Hepatic stellate cell (primary cell): ENCODE measurements around the gene ZNF771.
A peak's percentile ranks its signal among the peaks of the same experiment; 100 is the strongest.
"Not testable (repeated sequence)": the region's sequence is repeated elsewhere in the genome, so short reads cannot be mapped to it uniquely, and the experiment has no call there.

Source experiments
- DNase-seq: peaks from one replicate; pipeline ENCODE4 v3.0.0; 2011; ENCODE audit warnings: low spot score

The ZNF771 gene

DNA sequence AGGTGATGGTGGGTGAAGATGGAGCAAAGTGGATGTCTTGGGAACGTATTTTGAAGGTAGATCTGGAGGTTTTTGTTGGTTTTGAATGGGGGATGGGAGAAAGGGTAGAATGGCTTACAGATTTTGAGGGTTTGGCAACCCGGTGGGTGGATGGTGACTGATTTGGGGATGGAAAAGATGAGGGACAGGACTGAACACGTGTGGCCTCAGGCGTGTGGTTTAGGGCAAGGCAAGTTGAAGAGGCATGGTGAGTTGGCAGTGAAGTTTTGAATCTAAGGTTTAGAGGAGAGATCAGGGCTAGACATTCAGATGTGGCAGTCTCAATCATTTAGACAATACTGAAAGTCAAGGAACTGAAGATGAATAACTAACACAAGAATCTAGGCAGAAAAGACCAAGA, 27.4 kb downstream of the ZNF771 start:
- DNase-seq, result no peak

DNA sequence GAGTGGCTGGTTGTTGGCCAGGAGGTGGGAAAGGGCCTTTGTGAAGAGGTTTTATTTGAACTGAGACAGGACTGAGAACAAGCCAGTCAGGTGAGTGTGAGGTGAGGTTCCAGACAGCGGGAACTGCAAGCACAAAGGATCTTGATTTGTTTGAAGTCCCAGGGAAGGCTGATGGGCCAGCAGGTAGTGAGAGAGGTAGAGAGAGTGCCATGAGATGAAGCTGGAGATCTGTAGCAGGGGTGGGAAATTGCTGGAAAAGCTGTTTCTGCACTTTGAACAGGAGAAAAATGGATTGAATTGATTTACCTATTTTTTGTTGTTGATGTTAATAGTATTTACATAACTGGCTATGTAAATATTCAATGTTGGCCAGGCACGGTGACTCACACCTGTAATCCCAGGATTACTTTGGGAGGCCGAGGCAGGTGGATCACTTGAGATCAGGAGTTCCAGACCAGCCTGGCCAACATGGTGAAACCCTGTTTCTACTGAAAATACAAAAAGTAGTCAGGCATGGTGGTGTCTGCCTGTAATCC, 30.2 kb downstream of the ZNF771 start:
- no peak for DNase-seq

DNA sequence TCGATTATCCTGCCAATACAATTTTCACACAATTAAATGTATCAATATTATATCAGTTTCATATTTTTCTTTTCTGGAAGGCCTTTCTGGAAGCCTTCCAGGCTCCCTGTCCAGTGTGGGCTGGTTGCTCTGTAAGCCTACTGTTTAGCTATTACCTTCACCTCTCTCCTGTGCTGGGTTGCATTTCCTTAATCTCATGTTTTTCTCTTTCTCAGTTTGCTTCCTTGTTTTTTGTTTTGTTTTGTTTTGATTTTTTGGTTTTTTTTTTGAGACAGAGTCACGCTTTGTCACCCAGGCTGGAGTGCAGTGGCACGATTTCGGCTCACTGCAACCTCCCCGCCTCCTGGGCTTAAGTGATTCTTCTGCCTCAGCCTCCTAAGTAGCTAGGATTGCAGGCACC, 31.4 kb downstream of the ZNF771 start:
- no peak for DNase-seq

DNA sequence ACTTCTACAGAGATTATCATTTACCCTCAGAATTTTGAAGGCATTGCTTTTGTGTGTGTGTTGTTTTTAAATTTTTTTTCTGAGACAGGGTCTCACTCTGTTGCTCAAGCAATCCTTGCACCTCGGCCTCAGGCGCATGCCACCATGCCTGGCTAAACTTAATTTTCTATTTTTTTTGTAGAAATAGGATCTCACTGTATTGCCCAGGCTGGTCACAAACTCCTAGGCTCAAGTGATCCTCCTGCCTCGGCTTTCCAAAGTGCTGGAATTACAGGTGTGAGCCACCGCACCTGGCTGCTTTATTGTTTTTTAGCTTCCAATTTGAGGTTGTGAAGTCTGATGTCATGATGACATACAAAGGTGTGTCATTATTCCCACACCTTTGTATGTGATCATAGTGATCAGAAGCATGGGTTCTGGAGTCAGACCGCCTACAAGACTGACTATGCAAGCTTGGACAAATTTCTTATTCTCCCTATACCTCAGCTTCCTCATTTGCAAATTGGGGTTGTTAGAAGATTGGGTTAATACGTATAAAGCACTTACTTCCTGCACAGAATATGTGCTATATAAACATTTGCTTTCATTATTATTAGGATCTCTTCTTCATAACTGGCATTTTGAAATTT, 32.4 kb downstream of the ZNF771 start:
- DNase-seq, result no peak

DNA sequence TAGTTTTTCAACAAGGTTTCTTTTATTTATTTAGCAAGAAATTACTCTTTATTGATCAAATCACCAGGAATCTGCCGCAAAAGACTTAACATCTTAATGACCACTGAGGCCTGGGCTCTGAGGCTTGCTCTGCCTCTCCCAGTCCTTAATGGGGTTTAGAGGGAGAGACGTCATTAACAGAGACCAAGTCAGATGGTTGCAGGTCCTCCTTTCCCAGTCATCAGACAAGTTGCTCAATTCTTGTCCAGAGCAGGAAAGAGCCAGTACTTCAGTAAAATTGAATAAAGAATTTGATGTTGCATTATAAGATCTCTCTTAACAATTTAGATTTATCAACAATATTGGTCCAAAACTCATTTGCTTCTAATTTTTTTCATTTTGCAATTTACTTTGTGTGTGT, 36.2 kb downstream of the ZNF771 start:
- no peak for DNase-seq

DNA sequence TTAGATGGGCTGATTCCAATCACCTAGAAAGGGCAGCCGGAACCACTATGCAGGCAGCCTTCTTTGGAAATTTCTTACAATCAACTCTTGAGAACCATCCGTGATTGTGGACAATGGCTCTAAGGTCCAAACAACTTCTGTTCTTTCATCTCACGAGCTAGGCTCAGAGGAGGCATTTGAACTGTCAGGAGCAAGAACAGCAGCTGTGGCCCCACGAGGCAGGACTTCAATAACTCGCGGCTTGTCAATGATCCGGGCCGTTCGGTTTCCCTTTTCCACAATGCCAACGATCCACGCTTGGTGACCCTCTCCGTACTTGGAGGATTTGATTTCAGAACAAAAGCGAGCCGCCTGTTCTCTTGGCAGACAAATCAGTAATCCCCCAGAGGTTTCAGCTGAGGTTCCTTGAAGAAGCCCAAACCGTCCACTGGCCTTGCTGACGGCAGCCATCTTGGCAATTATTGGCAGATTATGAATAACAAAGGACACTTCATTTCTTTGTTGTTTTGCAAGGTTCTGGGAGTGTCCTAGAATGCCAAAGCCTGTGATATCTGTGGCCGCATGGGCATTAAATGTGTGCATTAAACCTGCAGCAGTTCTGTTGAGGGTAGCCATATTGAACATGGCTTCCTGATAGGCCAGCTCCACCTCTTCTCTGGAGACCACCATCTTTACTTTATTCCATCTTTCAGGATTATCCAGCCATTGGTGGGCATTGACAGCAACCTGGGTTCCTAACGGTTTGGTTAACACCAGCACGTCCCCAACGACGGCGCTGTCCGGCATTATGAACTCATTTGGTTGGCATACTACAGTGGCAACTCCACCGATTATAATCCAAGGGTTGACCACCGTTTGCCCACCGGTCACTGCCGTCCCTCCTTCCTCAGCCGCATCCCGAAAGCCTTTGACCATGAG, 37.1 kb downstream of the ZNF771 start:
- DNase-seq, result no peak

DNA sequence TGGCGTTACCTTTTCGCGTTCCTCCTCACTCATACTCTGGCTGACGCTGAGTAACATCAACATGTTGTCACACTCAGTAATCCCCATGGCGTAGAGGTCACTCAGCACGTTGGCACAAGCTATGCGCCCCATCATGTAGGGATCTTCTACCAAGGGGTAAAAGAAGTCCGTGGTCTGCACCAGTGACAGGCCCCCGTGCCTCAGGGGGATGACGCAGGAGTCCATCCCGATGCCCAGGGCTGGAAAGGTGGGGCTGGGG, 37.7 kb downstream of the ZNF771 start:
- no peak for DNase-seq

DNA sequence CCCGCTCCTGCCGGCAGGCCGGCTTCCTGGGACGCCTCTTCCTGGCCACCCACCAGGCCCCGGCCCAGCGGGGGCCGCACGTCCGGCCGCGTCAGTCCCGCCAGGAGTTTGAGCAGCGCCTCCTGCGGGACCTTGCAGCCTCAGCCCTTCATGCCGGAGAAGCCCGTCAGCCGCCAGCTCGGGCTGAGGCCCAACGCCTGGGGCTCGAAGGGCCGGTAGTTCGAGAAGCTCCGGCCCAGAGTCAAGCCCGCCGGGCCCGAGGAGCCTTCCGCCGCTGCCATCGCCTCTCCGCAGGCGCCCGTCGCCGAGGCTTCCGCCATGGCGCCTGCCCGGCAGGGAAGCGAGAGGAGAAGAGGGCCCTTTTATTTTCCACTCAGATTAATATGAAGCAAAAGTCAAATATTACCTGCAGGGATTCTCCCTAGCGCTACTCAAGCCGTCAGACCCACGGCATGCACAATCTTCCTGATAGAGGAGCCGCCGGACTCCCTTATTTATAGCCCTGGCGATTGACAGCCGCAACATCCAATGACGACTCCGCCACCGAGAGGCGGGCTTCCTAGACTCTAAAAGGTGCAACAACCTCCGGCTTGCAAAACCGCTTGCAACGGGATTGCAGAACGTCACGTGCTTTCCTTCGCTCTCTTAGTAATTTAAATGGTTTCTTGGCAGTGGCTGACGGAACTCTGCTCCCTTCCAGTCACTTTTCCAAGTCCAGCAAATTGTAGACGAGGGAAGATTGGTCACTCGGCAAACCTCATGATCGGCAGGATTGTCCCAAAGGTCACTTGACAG, 38.2 kb downstream of the ZNF771 start, which contains the start of gene SEPHS2:
TSS of gene SEPHS2 (minus strand) at position 467 of the 795 bp plus-strand sequence. CDS start at position 320, 147 bp downstream.
- peak; percentile 94 for DNase-seq

DNA sequence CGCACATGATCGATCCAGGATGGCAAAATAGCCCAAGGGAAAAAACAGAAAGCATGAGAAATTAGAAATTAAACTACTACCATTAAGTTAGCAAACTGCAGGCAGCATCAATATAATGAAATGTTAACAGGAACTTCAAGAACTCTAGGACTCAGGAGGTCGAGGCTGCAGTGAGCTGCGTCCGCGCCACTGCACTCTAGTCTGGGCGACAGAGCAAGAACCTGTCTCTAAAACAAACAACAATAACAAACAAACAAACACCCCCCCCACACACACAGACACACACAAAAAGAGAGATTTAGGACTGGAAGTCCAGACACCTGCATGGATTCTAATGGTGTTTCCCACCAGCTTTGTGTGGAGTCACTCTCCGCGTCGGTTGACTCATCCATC, 38.8 kb downstream of the ZNF771 start:
- DNase-seq, result no peak

DNA sequence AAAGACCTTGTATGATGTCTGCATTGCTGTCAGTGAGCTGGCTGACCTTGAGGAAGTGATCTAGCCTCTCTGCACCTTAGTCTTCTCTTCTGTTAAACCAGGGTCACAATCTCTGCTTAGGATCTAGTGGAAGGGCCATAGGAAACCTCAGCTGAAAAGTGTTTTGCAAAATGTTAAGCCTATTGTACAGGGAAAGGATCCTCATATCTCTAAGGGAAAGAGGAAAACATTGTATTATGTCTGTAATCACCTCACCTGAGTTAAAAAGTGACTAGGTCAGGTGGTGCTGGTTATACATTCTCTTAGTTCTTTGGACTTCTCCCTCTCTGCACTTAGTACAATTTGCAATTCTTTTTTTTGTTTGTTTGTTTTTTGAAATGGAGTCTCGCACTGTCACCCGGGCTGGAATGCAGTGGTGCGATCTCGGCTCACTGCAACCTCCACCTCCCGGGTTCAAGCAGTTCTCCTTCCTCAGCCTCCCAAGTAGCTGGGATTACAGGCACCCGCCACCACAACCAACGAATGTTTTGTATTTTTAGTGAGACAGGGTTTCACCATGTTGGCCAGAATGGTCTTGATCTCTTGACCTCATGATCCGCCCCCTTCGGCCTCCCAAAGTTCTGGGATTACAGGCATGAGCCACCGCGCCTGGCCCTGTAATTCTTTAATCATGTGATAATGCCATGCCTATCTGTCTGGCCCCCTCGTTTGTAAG, 40.3 kb downstream of the ZNF771 start:
- DNase-seq, result no peak

DNA sequence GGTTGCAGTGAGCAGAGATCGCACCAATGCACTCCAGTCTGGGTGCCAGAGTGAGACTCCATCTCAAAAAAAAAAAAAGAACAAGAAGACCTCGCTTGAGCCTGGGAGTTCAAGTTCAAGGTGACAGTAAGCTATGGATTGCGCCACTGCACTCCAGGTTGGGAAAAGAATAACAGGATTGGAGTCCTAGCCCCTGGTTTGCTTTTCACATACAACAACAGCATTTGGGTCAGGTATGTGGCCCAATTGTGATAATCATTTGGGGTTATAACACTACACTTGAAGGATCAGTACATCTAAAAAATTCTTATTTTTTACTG, 41.7 kb downstream of the ZNF771 start:
- no peak for DNase-seq

DNA sequence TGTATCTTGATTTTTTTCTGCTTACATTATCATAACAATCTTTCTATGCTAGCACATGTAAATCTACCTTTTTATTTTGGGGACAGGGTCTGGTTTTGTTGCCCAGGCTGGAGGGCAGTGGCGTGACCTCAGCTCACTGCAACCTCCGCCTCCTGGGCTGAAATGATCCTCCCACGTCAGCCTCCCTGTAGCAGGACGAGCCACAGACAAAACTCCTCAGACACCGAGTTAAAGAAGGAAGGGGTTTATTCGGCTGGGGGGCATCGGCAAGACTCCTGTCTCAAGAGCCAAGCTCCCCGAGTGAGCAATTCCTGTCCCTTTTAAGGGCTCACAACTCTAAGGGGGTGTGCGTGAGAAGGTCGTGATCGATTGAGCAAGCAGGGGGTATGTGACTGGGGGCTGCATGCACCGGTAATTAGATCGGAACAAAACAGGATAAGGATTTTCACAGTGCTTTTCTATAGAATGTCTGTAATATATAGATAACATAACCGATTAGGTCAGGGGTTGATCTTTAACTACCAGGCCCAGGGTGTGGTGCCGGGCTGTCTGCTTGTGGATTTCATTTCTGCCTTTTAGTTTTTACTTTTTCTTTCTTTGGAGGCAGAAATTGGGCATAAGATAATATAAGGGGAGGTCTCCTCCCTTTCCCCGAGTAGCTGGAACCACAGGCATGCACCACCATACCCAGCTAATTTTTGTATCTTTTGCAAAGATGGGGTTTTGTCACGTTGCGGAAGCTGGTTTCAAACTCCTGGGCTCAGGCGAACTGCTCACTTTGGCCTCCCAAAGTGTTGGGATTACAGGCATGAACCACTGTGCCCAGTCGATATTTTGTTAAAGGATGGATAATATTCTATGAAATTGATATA, 45.5 kb downstream of the ZNF771 start:
- DNase-seq, result not testable (repeated sequence)

DNA sequence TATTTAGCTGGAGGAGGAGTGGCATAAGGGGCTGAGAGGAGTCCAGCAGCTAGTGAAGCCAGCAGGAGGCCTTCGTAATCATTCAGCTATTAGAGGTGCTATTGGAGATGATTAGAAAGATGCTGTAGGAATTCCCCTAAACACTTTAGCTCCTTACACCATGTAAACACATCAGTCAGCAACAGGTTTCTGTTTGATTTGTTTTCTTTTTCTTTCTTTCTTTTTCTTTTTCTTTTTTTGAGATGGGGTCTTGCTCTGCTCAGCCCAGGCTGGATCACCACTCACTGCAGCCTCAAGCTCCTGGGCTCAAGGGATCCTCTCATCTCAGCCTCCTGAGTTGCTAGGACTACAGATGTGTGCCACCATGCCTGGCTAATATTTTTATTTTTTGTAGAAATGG, 48.9 kb downstream of the ZNF771 start:
- DNase-seq, result no peak

DNA sequence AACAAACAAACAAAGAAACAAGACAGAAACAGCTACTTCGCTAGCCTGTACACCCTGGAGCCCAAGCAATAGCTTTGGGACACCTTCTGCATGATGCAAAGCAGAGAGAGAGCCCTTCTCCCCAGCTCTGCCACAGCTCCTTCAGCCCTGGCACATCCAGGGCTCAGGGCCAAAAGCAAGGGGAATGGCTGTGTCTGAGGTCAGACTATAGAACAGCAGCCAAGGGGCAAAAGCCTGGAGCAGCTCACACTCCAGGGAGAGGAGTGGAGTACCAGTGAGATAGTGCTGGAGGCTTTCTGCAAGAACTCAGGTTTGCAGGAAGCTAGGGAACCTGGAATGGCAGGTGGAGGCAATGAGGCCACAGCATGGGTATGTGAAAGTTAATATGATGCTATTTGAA, 49.9 kb downstream of the ZNF771 start:
- no peak for DNase-seq

DNA sequence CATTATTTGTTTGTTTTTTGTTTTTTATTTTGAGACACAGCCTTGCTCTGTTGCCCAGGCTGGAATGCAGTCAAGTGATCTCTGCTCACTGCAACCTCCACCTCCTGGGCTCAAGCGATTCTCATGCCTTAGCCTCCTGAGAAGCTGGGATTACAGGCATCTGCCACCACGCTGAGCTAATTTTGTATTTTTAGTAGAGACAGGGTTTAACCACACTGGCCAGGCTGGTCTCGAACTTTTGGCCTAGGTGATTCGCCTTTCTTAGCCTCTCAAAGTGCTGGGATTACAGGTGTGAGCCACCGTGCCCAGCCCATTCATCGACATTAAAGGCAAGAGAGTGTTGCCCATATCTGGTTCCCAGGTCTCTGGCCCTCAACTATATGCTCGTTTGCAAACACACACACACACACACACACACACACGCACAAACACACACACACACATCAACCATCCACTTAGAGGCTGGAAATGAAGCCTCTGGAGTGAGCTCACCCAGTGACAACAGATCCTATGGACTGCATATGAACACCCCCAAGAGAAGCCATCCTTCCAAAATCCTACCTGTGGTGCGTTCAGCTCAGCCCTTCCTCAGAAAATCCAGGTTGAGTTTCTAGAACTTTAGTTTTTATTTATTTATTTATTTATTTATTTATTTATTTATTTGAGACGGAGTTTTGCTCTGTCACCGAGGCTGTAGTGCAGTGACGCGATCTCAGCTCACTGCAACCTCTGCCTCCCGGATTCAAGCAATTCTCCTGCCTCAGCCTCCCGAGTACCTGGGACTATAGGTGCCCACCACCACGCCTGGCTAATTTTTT, 50.5 kb downstream of the ZNF771 start:
- DNase-seq, result no peak

DNA sequence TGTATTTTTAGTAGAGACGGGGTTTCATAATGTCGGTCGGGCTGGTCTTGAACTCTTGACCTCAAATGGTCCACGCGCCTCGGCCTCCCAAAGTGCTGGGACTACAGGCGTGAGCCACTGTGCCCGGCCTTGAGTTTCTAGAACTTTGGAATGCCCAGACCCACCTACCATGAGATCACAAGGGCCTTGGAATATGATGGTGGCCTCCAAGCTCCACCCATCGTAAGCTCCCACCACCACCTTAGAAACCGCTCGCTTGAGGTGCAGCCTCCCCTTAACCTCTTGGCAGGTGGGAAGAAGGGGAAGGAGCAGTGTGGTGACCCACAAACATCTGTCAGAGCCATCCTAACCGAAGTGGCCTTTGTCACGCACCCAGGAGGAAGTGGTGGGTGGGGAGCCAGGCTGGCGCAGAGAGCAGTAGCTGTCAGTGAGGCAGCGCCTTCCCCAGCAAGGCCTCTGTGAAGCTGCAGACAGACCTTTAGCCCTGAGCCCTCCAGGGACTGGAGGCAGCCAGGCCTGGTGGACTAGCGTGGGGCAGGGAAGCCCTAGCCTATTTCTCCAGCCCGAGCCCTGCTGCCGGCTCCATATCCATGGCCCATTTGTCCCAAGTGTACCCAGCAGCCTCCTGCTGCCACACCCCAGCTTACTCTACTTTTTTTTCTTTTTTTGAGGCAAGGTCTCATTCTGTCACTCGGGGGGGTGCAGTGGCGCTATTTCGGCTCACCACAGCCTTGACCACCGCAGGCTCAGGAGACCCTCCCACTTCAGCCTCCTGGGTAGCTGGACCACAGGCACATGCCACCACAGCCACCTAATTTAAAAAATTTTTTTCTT, 51.4 kb downstream of the ZNF771 start:
- no peak for DNase-seq

DNA sequence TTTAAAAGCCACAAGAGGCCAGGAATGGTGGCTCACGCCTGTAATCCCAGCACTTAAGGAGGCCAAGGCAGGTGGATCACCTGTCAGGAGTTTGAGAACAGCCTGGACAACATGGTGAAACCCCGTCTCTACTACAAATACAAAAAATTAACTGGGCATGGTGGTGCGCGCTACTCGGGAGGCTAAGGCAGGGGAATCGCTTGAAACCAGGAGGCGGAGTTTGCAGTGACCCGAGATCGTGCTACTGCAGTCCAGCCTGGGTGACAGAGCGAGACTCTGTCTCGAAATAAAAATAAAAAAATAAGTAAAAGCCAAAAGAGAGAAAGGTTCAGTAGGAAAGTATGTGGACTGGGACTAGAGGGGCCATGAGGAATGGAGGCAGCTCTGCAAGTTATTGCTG, 52.0 kb downstream of the ZNF771 start:
- DNase-seq, result no peak

DNA sequence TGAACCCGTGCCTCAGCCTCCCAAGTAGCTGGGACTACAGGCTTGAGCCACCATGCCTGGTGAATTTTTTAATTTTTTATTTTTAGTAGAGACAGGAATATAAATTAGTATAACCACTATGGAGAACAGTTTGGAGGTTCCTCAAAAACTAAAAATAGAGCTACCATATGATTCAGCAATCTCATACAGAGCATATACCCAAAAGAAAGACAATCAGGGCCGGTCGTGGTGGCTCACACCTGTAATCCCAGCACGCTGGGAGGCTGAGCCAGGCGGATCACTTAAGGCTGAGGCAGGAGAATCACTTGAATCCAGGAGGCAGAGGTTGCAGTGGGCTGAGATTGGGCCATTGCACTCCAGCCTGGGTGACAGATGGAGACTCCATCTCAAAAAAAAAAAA, 54.0 kb downstream of the ZNF771 start:
- not testable (repeated sequence) for DNase-seq

DNA sequence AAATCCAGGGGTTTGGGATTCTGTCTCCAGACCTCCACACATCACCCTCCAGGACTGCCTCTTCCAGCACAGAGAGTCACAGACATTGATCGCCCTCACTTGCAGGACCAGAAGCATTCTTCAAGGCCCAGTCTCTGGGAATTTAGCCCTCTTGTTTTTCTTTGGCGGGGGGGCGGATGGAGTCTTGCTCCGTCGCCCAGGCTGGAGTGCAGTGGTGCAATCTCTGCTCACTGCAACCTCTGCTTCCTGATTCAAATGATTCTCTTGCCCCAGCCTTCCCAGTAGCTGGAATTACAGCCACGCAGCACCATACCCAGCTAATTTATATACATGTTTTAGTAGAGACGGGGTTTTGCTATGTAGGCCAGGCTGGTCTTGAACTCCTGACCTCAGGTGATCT, 56.7 kb downstream of the ZNF771 start:
- DNase-seq, result no peak
